ENCODE results near the gene SPTBN4. TPM values are rescaled to one million over a fixed set of nuclear protein-coding genes. Genes with fewer than 3 reads are reported as not detected.

SPTBN4 gene
- polyA plus RNA-seq, 1 donor from 2014 or later, result 12.7 TPM

- Histone ChIP-seq H3K9ac (ENCODE audit: low read length) (no peak overlapping the region), H3K9me2 (ENCODE audit: insufficient read depth, low read length) (no peaks in the 10 kb centered on the region), H3K9me3 (ENCODE audit: low read length) (no peaks in the 10 kb centered on the region), H3K79me2 (replicated peaks; ENCODE audit: insufficient read depth, low read length) (no peaks in the 10 kb centered on the region), H2AFZ (ENCODE audit: low read depth, low read length) (no peak overlapping the region), H3K27ac (ENCODE audit: low read length) (no peak overlapping the region), H3K27me3 (ENCODE audit: insufficient read depth, low read depth, low read length) (peaks cover 11% of the 10 kb centered on the region), H4K20me1 (ENCODE audit: insufficient read depth) (no peaks in the 10 kb centered on the region), H3F3A (ENCODE audit: insufficient read depth, low read length, poor library complexity, severe bottlenecking) (no peaks in the 10 kb centered on the region), H3K4me2 (ENCODE audit: low read length) (no peak overlapping the region), H3K36me3 (ENCODE audit: insufficient read depth, low read length) (no peaks in the 10 kb centered on the region), H3K4me3 (ENCODE audit: low read length) (no peak overlapping the region)
- TF ChIP-seq CTCF (IDR thresholded peaks at IDR 0.05; ENCODE audit: poor library complexity, severe bottlenecking) (no peak), SMC3 (conservative IDR thresholded peaks at IDR 0.05; ENCODE audit: poor library complexity) (no peak), MXI1 (conservative IDR thresholded peaks at IDR 0.05; ENCODE audit: poor library complexity, severe bottlenecking) (no peak), EZH2 (IDR thresholded peaks at IDR 0.05; ENCODE audit: borderline replicate concordance, insufficient read depth, low read length, poor library complexity, severe bottlenecking) (no peak), EP300 (conservative IDR thresholded peaks at IDR 0.05; ENCODE audit: poor library complexity, severe bottlenecking) (no peak), REST (IDR thresholded peaks at IDR 0.05; ENCODE audit: borderline replicate concordance) (no peak), RAD21 (conservative IDR thresholded peaks at IDR 0.05) (no peak), TAF1 (IDR thresholded peaks at IDR 0.05; ENCODE audit: low read depth) (no peak), POLR2AphosphoS5 (IDR thresholded peaks at IDR 0.05) (no peak)
Observed at GRCh38 chr19:40614622-40615411, 148.0 kb downstream of the SPTBN4 start.

- H2AFZ ChIP-seq (ENCODE audit: low read depth, low read length), result no peak overlapping the region
- no peaks in the 10 kb centered on the region for H3K79me2 ChIP-seq (replicated peaks; ENCODE audit: insufficient read depth, low read length)
- H3K9ac ChIP-seq (ENCODE audit: low read length), result no peak overlapping the region
- H3K27me3 ChIP-seq (ENCODE audit: insufficient read depth, low read depth, low read length), result peaks cover 7% of the 10 kb centered on the region
- no peaks in the 10 kb centered on the region for H4K20me1 ChIP-seq (ENCODE audit: insufficient read depth)
- no peaks in the 10 kb centered on the region for H3K36me3 ChIP-seq (ENCODE audit: insufficient read depth, low read length)
- no peak for TF ChIP-seq TAF1 (IDR thresholded peaks at IDR 0.05; ENCODE audit: low read depth)
- no peak for TF ChIP-seq EP300 (conservative IDR thresholded peaks at IDR 0.05; ENCODE audit: poor library complexity, severe bottlenecking)
- no peak for TF ChIP-seq SMC3 (conservative IDR thresholded peaks at IDR 0.05; ENCODE audit: poor library complexity)
- TF ChIP-seq CTCF (IDR thresholded peaks at IDR 0.05; ENCODE audit: poor library complexity, severe bottlenecking), result no peak
- TF ChIP-seq MXI1 (conservative IDR thresholded peaks at IDR 0.05; ENCODE audit: poor library complexity, severe bottlenecking), result no peak
- no peak for TF ChIP-seq EZH2 (IDR thresholded peaks at IDR 0.05; ENCODE audit: borderline replicate concordance, insufficient read depth, low read length, poor library complexity, severe bottlenecking)
- TF ChIP-seq POLR2AphosphoS5 (IDR thresholded peaks at IDR 0.05), result no peak
- no peak for TF ChIP-seq REST (IDR thresholded peaks at IDR 0.05; ENCODE audit: borderline replicate concordance)
- TF ChIP-seq RAD21 (conservative IDR thresholded peaks at IDR 0.05), result no peak
- no peak overlapping the region for H3K4me2 ChIP-seq (ENCODE audit: low read length)
- no peaks in the 10 kb centered on the region for H3K9me3 ChIP-seq (ENCODE audit: low read length)
- H3K27ac ChIP-seq (ENCODE audit: low read length), result no peak overlapping the region
- H3K4me3 ChIP-seq (ENCODE audit: low read length), result no peak overlapping the region
- H3F3A ChIP-seq (ENCODE audit: insufficient read depth, low read length, poor library complexity, severe bottlenecking), result no peaks in the 10 kb centered on the region
- H3K9me2 ChIP-seq (ENCODE audit: insufficient read depth, low read length), result no peaks in the 10 kb centered on the region
Observed at GRCh38 chr19:40616178-40616577, 149.4 kb downstream of the SPTBN4 start.

Data from neural cell (in vitro differentiated cells).